ENCODE results near the gene PWWP3B. TPM values are rescaled to one million over a fixed set of nuclear protein-coding genes. Genes with fewer than 3 reads are reported as not detected.

PWWP3B gene
- total RNA-seq, 2 donors from 2014 or later = not detected

Other genes with a start within 250 kb of the PWWP3B start
- not detected for gene SERPINA7, start 129.6 kb upstream of the PWWP3B start, total RNA-seq